Measurements from ENCODE around the gene IMMP2L.

- TF ChIP-seq SMC3 (IDR thresholded peaks at IDR 0.05; ENCODE audit: low read depth, low read length) (no peak), CTCF (IDR thresholded peaks at IDR 0.05) (no peak), POLR2AphosphoS5 (IDR thresholded peaks at IDR 0.05; ENCODE audit: low read depth, low read length) (no peak)
These were observed 886.7 kb downstream of the IMMP2L start for GRCh38 chr7:110675383-110676103.

Data from SK-N-SH (cell line).